WTC11 (cell line): ENCODE measurements around the gene SIRT3.

Experiments
- ATF2 ChIP-seq: sonication (generic); formaldehyde crosslinking; IDR thresholded peaks from 2 replicates; pipeline ENCODE4 v1.8.1; 2022; ENCODE audit warnings: low read depth, missing genetic modification reagents, borderline replicate concordance
- CBFB ChIP-seq: sonication (generic); formaldehyde crosslinking; IDR thresholded peaks from 2 replicates; pipeline ENCODE4 v1.8.1; 2022; ENCODE audit warnings: mild to moderate bottlenecking, low read depth, missing genetic modification reagents
- CREB1 ChIP-seq: sonication (generic); formaldehyde crosslinking; IDR thresholded peaks from 2 replicates; pipeline ENCODE4 v1.8.0; 2023; ENCODE audit warnings: mild to moderate bottlenecking, missing genetic modification reagents
- CTCF ChIP-seq: fragments of 200-600 bp; IDR thresholded peaks from 2 replicates; pipeline ENCODE4 v1.8.0; 2022; ENCODE audit warnings: antibody characterized with exemption
- ELF4 ChIP-seq: sonication (generic); formaldehyde crosslinking; IDR thresholded peaks from 2 replicates; pipeline ENCODE4 v1.8.1; 2022; ENCODE audit warnings: low read depth, mild to moderate bottlenecking, moderate library complexity, missing genetic modification reagents
- KAT7 ChIP-seq: sonication (generic); formaldehyde crosslinking; IDR thresholded peaks from 2 replicates; pipeline ENCODE4 v1.8.1; 2023; ENCODE audit warnings: missing genetic modification reagents, mild to moderate bottlenecking, borderline replicate concordance
- MAX ChIP-seq: sonication (generic); formaldehyde crosslinking; IDR thresholded peaks from 2 replicates; pipeline ENCODE4 v1.8.0; 2022; ENCODE audit warnings: mild to moderate bottlenecking, missing genetic modification reagents
- MXD4 ChIP-seq: fragments of 250-450 bp; sonication (Bioruptor Pico); IDR thresholded peaks from 2 replicates; pipeline ENCODE4 v1.8.0; 2021; ENCODE audit warnings: mild to moderate bottlenecking, moderate library complexity, borderline replicate concordance
- NFATC4 ChIP-seq: fragments of 250-450 bp; sonication (Bioruptor Pico); IDR thresholded peaks from 2 replicates; pipeline ENCODE4 v1.9.0; 2021; ENCODE audit warnings: mild to moderate bottlenecking
- PREB ChIP-seq: sonication (generic); formaldehyde crosslinking; IDR thresholded peaks from 2 replicates; pipeline ENCODE4 v1.8.1; 2022; ENCODE audit warnings: mild to moderate bottlenecking, missing genetic modification reagents, moderate library complexity, borderline replicate concordance
- RORB ChIP-seq: fragments of 250-450 bp; sonication (Bioruptor Pico); IDR thresholded peaks from 2 replicates; pipeline ENCODE4 v1.9.0; 2021; ENCODE audit warnings: mild to moderate bottlenecking
- SP1 ChIP-seq: sonication (generic); formaldehyde crosslinking; conservative IDR thresholded peaks from 2 replicates; pipeline ENCODE4 v1.8.1; 2022; ENCODE audit warnings: missing genetic modification reagents
- TCF7 ChIP-seq: sonication (generic); formaldehyde crosslinking; IDR thresholded peaks from 2 replicates; pipeline ENCODE4 v1.8.0; 2022; ENCODE audit warnings: mild to moderate bottlenecking, low read depth, missing genetic modification reagents, moderate library complexity
- TF ChIP-seq, protein P1 (sequence below): sonication (generic); formaldehyde crosslinking; conservative IDR thresholded peaks from 2 replicates; pipeline ENCODE4 v1.8.1; 2022; ENCODE audit warnings: mild to moderate bottlenecking, missing genetic modification reagents

DNA sequence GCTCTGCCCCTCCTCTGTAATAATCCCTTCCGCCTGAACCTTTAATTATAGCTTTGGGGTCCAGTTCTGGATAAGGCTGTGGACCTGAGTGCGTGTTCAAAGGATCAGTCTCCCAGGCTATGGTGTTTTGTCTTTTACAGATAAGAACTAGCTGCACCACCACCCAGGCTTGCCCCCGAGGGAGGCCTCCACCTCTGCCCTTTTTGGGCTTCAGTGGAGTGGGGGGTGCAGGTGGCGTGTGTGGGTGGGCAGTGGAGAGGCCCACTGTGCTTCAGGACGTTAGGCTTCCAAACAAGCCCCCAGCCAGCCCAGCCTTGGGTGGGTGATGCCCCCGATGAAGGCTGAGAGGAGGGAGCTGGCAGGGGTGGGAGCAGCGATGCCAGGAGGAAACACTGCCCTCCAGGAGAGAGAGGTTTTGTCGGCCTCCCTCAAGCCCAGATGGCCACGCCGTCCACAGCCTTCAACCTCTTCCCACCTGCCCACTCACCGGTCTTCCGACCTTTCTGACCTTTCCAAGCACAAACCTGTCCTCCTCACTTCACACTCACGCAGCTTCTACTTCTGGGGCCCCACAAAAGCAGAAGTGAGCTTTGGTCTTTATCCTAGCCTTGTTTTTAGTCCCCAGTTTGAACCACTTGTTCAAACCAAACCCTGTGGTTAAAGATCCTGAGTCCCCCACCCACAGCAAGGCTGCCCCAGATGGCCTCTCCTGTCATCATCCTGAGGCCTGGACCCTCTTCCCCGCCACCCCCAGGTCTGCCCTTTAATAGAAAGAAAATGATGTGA lies 21.0 kb upstream of the SIRT3 start:
- TF ChIP-seq MAX (CRISPR knock-in tag) (no peak), CTCF (no peak), RORB (CRISPR knock-in tag) (no peak), NFATC4 (no peak), ATF2 (no peak), SP1 (CRISPR knock-in tag) (no peak), MXD4 (CRISPR knock-in tag) (no peak), ELF4 (CRISPR knock-in tag) (no peak), KAT7 (CRISPR knock-in tag) (no peak), CBFB (CRISPR knock-in tag) (no peak), TCF7 (no peak), CREB1 (CRISPR knock-in tag) (no peak), PREB (CRISPR knock-in tag) (no peak)
- TF ChIP-seq, protein P1, sequence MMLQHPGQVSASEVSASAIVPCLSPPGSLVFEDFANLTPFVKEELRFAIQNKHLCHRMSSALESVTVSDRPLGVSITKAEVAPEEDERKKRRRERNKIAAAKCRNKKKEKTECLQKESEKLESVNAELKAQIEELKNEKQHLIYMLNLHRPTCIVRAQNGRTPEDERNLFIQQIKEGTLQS, result no peak
